OCI-LY1 (cell line): Measurements from ENCODE around the gene ZNRF3.

Experiments
- H2AFZ ChIP-seq: fragments of 200-600 bp; sonication (generic), shearing (Covaris generic); 2 replicates; pipeline ENCODE4 v1.6.0; 2014; ENCODE audit warnings: antibody characterized with exemption, mild to moderate bottlenecking, low read length
- H3F3A ChIP-seq: fragments of 200-600 bp; sonication (generic), shearing (Covaris generic); 2 replicates; pipeline ENCODE4 v1.6.0; 2014; ENCODE audit warnings: mild to moderate bottlenecking, antibody characterized with exemption, low read length, moderate library complexity; ENCODE audit not compliant: insufficient read depth
- H3K27ac ChIP-seq: fragments of 200-600 bp; sonication (generic); 2 replicates; pipeline ENCODE4 v1.5.1; 2014; ENCODE audit warnings: low read length, mixed run types, mild to moderate bottlenecking, low read depth; ENCODE audit not compliant: poor library complexity, severe bottlenecking
- H3K27me3 ChIP-seq: fragments of 200-600 bp; sonication (generic); 2 replicates; pipeline ENCODE4 v1.6.0; 2014; ENCODE audit warnings: antibody characterized with exemption, mild to moderate bottlenecking, low read length, moderate library complexity; ENCODE audit not compliant: insufficient read depth
- H3K36me3 ChIP-seq: fragments of 200-600 bp; sonication (generic); 2 replicates; pipeline ENCODE4 v1.6.1; 2014; ENCODE audit warnings: mild to moderate bottlenecking, antibody characterized with exemption, low read length, moderate library complexity, mixed read lengths; ENCODE audit not compliant: insufficient read depth
- H3K4me1 ChIP-seq: fragments of 200-600 bp; sonication (generic); 2 replicates; pipeline ENCODE4 v1.5.1; 2014; ENCODE audit warnings: mild to moderate bottlenecking, low read length, moderate library complexity; ENCODE audit not compliant: insufficient read depth, severe bottlenecking
- H3K4me2 ChIP-seq: fragments of 200-600 bp; sonication (generic), shearing (Covaris generic); 2 replicates; pipeline ENCODE4 v1.6.1; 2014; ENCODE audit warnings: low read length
- H3K4me3 ChIP-seq: fragments of 200-600 bp; sonication (generic); 2 replicates; pipeline ENCODE4 v1.5.1; 2014; ENCODE audit warnings: low read length, low read depth, mild to moderate bottlenecking, mixed read lengths; ENCODE audit not compliant: poor library complexity, severe bottlenecking
- H3K79me2 ChIP-seq: fragments of 200-600 bp; shearing (Covaris generic); 2 replicates; pipeline ENCODE4 v1.6.1; 2016; ENCODE audit warnings: mixed run types, low read length, mixed read lengths; ENCODE audit not compliant: insufficient read depth
- H3K9ac ChIP-seq: fragments of 200-600 bp; sonication (generic), shearing (Covaris generic); 2 replicates; pipeline ENCODE4 v1.6.1; 2014; ENCODE audit warnings: mild to moderate bottlenecking, low read length, mixed read lengths
- H3K9me2 ChIP-seq: fragments of 200-600 bp; sonication (generic), shearing (Covaris generic); 2 replicates; pipeline ENCODE4 v1.6.1; 2014; ENCODE audit warnings: low read depth, mild to moderate bottlenecking, low read length, mixed read lengths
- H3K9me3 ChIP-seq: fragments of 200-600 bp; shearing (Covaris generic); 2 replicates; pipeline ENCODE4 v1.6.1; 2014; ENCODE audit warnings: low read length, mixed read lengths
- H4K20me1 ChIP-seq: fragments of 200-600 bp; sonication (generic), shearing (Covaris generic); 2 replicates; pipeline ENCODE4 v1.6.0; 2016; ENCODE audit warnings: mild to moderate bottlenecking, low read length; ENCODE audit not compliant: insufficient read depth
- EZH2 ChIP-seq: fragments of 200-600 bp; sonication (generic), shearing (Covaris generic); IDR thresholded peaks from 2 replicates; pipeline ENCODE4 v1.8.0; 2017; ENCODE audit warnings: borderline replicate concordance, mixed run types, mild to moderate bottlenecking, antibody characterized with exemption, low read length, moderate library complexity, mixed read lengths
- TF ChIP-seq, protein P1 (sequence below): fragments of 200-600 bp; sonication (generic), shearing (Covaris generic); IDR thresholded peaks from 2 replicates; pipeline ENCODE4 v1.5.1; 2017; ENCODE audit warnings: mild to moderate bottlenecking, antibody characterized with exemption, low read length, moderate library complexity, mixed read lengths

ZNRF3 gene

DNA sequence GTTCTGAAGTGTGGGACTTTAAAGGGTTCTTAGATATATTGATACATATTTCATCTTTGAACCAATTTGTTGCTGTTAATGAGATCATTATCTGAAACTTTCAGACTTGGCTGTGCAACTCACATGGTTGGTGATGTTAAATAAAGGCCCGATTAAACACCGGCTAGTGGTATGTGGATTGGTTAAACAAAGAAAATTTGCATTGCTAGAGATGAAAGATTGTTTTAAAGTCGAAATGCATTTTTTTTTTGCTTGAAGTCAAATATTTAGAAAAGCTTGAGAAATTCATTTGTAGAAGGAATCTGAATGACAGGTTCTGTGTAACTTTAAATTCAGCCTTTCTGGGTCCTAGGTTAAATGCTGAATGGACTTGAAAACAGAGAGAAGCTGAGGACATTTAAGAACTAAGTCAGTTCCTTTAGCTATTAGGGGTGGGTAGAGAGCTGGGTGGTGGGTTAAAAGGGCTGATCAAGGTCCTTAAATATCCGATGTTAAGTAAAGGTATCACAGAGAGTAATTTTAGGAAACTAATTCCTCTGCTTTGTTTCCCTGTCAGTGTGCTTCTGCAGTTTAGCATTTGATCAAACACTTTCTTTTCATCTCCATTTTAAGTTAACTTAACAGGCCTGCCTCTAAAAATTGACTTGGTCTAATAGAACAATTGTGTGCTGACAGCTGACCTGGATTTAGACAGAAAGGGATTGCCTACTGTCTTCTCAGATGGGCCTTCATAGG, 4.5 kb downstream of the ZNRF3 start:
- Histone ChIP-seq H3K36me3 (no peaks in the 10 kb centered on the region), H3K4me2 (no peak overlapping the region), H3K9me3 (no peaks in the 10 kb centered on the region), H3F3A (no peaks in the 10 kb centered on the region), H3K9ac (no peak overlapping the region), H3K9me2 (no peaks in the 10 kb centered on the region), H3K27ac (no peak overlapping the region), H3K79me2 (no peaks in the 10 kb centered on the region), H2AFZ (no peak overlapping the region), H4K20me1 (no peaks in the 10 kb centered on the region), H3K27me3 (peaks cover 14% of the 10 kb centered on the region; the same call in 1 of the 2 replicates), H3K4me1 (peaks cover 6% of the 10 kb centered on the region), H3K4me3 (no peak overlapping the region)
- TF ChIP-seq EZH2, result no peak
- TF ChIP-seq, protein P1, sequence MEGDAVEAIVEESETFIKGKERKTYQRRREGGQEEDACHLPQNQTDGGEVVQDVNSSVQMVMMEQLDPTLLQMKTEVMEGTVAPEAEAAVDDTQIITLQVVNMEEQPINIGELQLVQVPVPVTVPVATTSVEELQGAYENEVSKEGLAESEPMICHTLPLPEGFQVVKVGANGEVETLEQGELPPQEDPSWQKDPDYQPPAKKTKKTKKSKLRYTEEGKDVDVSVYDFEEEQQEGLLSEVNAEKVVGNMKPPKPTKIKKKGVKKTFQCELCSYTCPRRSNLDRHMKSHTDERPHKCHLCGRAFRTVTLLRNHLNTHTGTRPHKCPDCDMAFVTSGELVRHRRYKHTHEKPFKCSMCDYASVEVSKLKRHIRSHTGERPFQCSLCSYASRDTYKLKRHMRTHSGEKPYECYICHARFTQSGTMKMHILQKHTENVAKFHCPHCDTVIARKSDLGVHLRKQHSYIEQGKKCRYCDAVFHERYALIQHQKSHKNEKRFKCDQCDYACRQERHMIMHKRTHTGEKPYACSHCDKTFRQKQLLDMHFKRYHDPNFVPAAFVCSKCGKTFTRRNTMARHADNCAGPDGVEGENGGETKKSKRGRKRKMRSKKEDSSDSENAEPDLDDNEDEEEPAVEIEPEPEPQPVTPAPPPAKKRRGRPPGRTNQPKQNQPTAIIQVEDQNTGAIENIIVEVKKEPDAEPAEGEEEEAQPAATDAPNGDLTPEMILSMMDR, result no peak

DNA sequence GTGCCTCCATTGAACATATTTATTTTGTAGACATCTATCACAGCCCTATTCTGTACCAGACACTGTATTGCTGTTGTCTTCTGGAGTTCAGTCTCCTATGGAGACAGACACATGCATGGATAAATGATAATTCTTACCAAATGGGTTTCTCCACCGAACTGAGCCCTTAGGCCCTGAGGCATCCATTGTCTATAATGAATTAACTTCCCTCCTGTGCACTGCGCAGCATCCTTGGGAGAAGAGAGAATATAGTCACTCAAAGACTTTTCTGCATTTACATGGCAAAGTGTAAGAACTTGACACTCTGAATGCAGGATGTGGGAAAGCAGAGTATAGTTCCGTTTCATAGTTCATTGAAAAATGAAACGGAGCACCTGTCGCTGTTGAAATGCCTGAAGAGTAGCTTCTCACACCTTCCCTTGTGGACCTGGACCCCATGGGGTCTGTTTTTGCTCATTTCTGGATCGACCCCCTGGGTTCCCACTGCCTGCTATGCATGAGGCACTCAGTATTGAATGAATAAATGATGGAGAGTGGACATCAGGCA, 6.2 kb downstream of the ZNRF3 start:
- Histone ChIP-seq H2AFZ (no peak overlapping the region), H3K9me3 (no peaks in the 10 kb centered on the region), H3K27me3 (peaks cover 12% of the 10 kb centered on the region; the same call in 1 of the 2 replicates), H3K4me3 (no peak overlapping the region), H3K4me2 (no peak overlapping the region), H3F3A (no peaks in the 10 kb centered on the region), H3K4me1 (peaks cover 1% of the 10 kb centered on the region), H3K79me2 (no peaks in the 10 kb centered on the region), H3K9me2 (no peaks in the 10 kb centered on the region), H3K9ac (no peak overlapping the region), H3K27ac (no peak overlapping the region), H4K20me1 (no peaks in the 10 kb centered on the region), H3K36me3 (no peaks in the 10 kb centered on the region)
- TF ChIP-seq EZH2, result no peak
- TF ChIP-seq, protein P1, result no peak

DNA sequence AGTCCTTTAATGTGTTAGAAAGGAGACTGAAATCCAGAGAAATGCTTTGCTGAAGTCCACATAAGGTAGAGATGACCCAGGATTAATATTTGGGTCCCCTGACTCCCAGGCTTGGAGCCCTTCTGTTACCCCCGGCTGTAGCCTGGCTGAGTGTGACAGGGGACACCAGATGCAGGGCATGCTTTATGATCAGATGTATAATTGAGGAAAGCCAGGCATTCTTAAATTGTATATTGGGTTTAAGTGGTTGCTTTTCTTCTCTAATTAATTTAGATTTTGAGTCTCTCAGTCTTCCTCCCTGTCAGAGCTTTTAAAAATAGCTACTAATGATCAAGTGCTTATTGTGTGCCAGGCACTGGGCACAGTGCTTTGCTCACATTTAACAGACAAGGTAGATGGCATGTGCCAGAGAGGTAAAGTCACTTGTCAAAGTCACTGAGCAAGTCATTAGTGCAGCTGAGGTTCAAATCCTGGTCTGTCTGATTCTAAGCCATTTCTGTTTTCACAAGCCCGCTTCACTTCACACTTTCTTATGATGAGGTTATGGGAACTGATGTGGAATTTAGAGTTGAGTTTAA, 7.9 kb downstream of the ZNRF3 start:
- Histone ChIP-seq H3K36me3 (no peaks in the 10 kb centered on the region), H2AFZ (no peak overlapping the region), H4K20me1 (no peaks in the 10 kb centered on the region), H3K27me3 (peaks cover 6% of the 10 kb centered on the region; the same call in 1 of the 2 replicates), H3K9me3 (no peaks in the 10 kb centered on the region), H3K9ac (no peak overlapping the region), H3F3A (no peaks in the 10 kb centered on the region), H3K27ac (no peak overlapping the region), H3K79me2 (no peaks in the 10 kb centered on the region), H3K9me2 (no peaks in the 10 kb centered on the region), H3K4me1 (no peaks in the 10 kb centered on the region), H3K4me2 (no peak overlapping the region), H3K4me3 (no peak overlapping the region)
- no peak for TF ChIP-seq EZH2
- TF ChIP-seq, protein P1, result no peak
